Measurements from ENCODE around the gene CBARP. TPM values are rescaled to one million over a fixed set of nuclear protein-coding genes. Genes with fewer than 3 reads are reported as not detected.

Gene CBARP
- total RNA-seq, 1 experiment from 2014 or later = 23.8 TPM

GRCh38 chr19:1266129-1266915 is 28.5 kb upstream of the CBARP start:
- peak overlapping the region; percentile 99 for H3K27ac ChIP-seq (ENCODE audit: low read depth, low read length)
- peaks cover 22% of the 10 kb centered on the region for H3K79me2 ChIP-seq (ENCODE audit: insufficient read depth, low read length)
- ChIA-PET RAD21 (ENCODE audit: low non-redundant PET in 1 of 2, low total read pairs in 2 of 2, uncharacterized antibody in 2 of 2, unreplicated experiment in 2 of 2) (interaction anchor here (0.6 to 2.1 kb wide), 12 partner anchors 9 to 225 kb away, joined by 3 to 51 read pairs (median 6); partner anchors contain the start of gene ATP5F1D (in 1 of the 2)), POLR2A (interaction anchor here (0.7 to 3.0 kb wide), 11 partner anchors 9 to 406 kb away, joined by 3 to 58 read pairs (median 5); partner anchors contain the start of genes ATP5F1D and FAM174C), CTCF (interaction anchor here (0.6 to 6.5 kb wide), 17 partner anchors 8 to 240 kb away, joined by 3 to 325 read pairs (median 4); partner anchors contain the start of genes ABCA7, ATP5F1D, CNN2 and FAM174C)
- H3K36me3 ChIP-seq (ENCODE audit: control insufficient read depth in 1 of 2, insufficient read depth in 2 of 2, low read length in 2 of 2) = peaks cover 4 to 6% of the 10 kb centered on the region in 2 experiments; a peak in 3 of 4 replicates
- H3K4me2 ChIP-seq (ENCODE audit: low read length) = peak overlapping the region; percentile 97
- intact Hi-C loops (cut with micrococcal nuclease) = loop anchor here (1.0 kb wide), 2 partner anchors 17 to 22 kb away; no protein-coding TSS in a partner anchor
- no peaks in the 10 kb centered on the region for H3K9me3 ChIP-seq (ENCODE audit: control insufficient read depth in 1 of 2, insufficient read depth in 1 of 2, low read depth in 1 of 2, low read length in 2 of 2)
- no TSS peak for BruUV-seq (replicated peaks)
- no peaks in the 10 kb centered on the region for H3K9me2 ChIP-seq (ENCODE audit: insufficient read depth)
- ATAC-seq = peak; percentile 37
- peaks cover 52 to 94% of the 10 kb centered on the region in 2 experiments for H3K4me1 ChIP-seq (ENCODE audit: control insufficient read depth in 1 of 2, insufficient read depth in 2 of 2, low read length in 2 of 2)
- peak; percentile 87 for TF ChIP-seq TCF7L2 (IDR thresholded peaks at IDR 0.05; ENCODE audit: borderline replicate concordance, extremely low read depth, insufficient read depth, insufficient read length)
- no peak for TF ChIP-seq YY1 (IDR thresholded peaks at IDR 0.05; ENCODE audit: extremely low read depth, insufficient replicate concordance, low read depth, low read length)
- no peak for TF ChIP-seq POLR2A (IDR thresholded peaks at IDR 0.05; ENCODE audit: borderline replicate concordance, extremely low read depth, insufficient read depth, insufficient read length)
- TF ChIP-seq CTCF (IDR thresholded peaks at IDR 0.05 in 2 of 3, conservative IDR thresholded peaks at IDR 0.05 in 1 of 3; ENCODE audit: borderline replicate concordance in 1 of 3, insufficient read depth in 1 of 3, low read depth in 2 of 3, low read length in 2 of 3) = no peak
- H3K27me3 ChIP-seq (ENCODE audit: insufficient read depth, low read length) = no peaks in the 10 kb centered on the region
- no peaks in the 10 kb centered on the region for H4K20me1 ChIP-seq (ENCODE audit: insufficient read depth)
- no peak overlapping the region for H2AFZ ChIP-seq (ENCODE audit: low read depth, low read length, poor library complexity, severe bottlenecking)
- H3K4me3 ChIP-seq (replicated peaks in 1 of 2; ENCODE audit: low read depth in 1 of 2, low read length in 2 of 2) = peak overlapping the region; percentile 43 to 59
- H3K9ac ChIP-seq (ENCODE audit: low read length) = peak overlapping the region; percentile 98
- DNase-seq (ENCODE audit: low read depth, low spot score) = no peak
